ENCODE data around the gene MB.

The MB gene

GRCh38 chr22:35630387-35630793 is 13.3 kb upstream of the MB start:
- no peak for TF ChIP-seq CTCF (IDR thresholded peaks at IDR 0.05; ENCODE audit: poor library complexity, severe bottlenecking)
- Histone ChIP-seq H3K9me3 (ENCODE audit: severe bottlenecking) (no peaks in the 10 kb centered on the region), H3K27ac (ENCODE audit: poor library complexity, severe bottlenecking) (peak overlapping the region; percentile 99), H3K4me1 (ENCODE audit: insufficient read depth, poor library complexity, severe bottlenecking) (peaks cover 17% of the 10 kb centered on the region), H3K36me3 (ENCODE audit: low read depth) (no peaks in the 10 kb centered on the region), H3K27me3 (ENCODE audit: insufficient read depth, poor library complexity, severe bottlenecking) (no peaks in the 10 kb centered on the region), H3K4me3 (ENCODE audit: severe bottlenecking) (no peak overlapping the region)
- DNase-seq (ENCODE audit: low spot score): no peak
- peak; percentile 35 for ATAC-seq (ENCODE audit: low read depth)

- Histone ChIP-seq H3K36me3 (ENCODE audit: low read depth) (no peaks in the 10 kb centered on the region), H3K4me1 (ENCODE audit: insufficient read depth, poor library complexity, severe bottlenecking) (peaks cover 17% of the 10 kb centered on the region), H3K9me3 (ENCODE audit: severe bottlenecking) (no peaks in the 10 kb centered on the region), H3K4me3 (ENCODE audit: severe bottlenecking) (no peak overlapping the region), H3K27me3 (ENCODE audit: insufficient read depth, poor library complexity, severe bottlenecking) (no peaks in the 10 kb centered on the region), H3K27ac (ENCODE audit: poor library complexity, severe bottlenecking) (peak overlapping the region; percentile 99)
- ATAC-seq (ENCODE audit: low read depth) (peak; percentile 82), DNase-seq (ENCODE audit: low spot score) (peak; percentile 96)
- TF ChIP-seq CTCF (IDR thresholded peaks at IDR 0.05; ENCODE audit: poor library complexity, severe bottlenecking): no peak
Observed at GRCh38 chr22:35629406-35630216, 12.5 kb upstream of the MB start.

GRCh38 chr22:35628732-35629131 is 11.6 kb upstream of the MB start:
- no peak overlapping the region for H3K4me3 ChIP-seq (ENCODE audit: severe bottlenecking)
- peak overlapping the region; percentile 99 for H3K27ac ChIP-seq (ENCODE audit: poor library complexity, severe bottlenecking)
- no peak for TF ChIP-seq CTCF (IDR thresholded peaks at IDR 0.05; ENCODE audit: poor library complexity, severe bottlenecking)
- ATAC-seq (ENCODE audit: low read depth): no peak
- peaks cover 17% of the 10 kb centered on the region for H3K4me1 ChIP-seq (ENCODE audit: insufficient read depth, poor library complexity, severe bottlenecking)
- no peaks in the 10 kb centered on the region for H3K27me3 ChIP-seq (ENCODE audit: insufficient read depth, poor library complexity, severe bottlenecking)
- DNase-seq (ENCODE audit: low spot score): no peak
- H3K9me3 ChIP-seq (ENCODE audit: severe bottlenecking): no peaks in the 10 kb centered on the region
- no peaks in the 10 kb centered on the region for H3K36me3 ChIP-seq (ENCODE audit: low read depth)

- H3K27ac ChIP-seq (ENCODE audit: poor library complexity, severe bottlenecking): peak overlapping the region; percentile 99
- peak; percentile 92 for TF ChIP-seq CTCF (IDR thresholded peaks at IDR 0.05; ENCODE audit: poor library complexity, severe bottlenecking)
- H3K4me1 ChIP-seq (ENCODE audit: insufficient read depth, poor library complexity, severe bottlenecking): peaks cover 17% of the 10 kb centered on the region
- no peaks in the 10 kb centered on the region for H3K36me3 ChIP-seq (ENCODE audit: low read depth)
- H3K4me3 ChIP-seq (ENCODE audit: severe bottlenecking): peak overlapping the region; percentile 35
- H3K27me3 ChIP-seq (ENCODE audit: insufficient read depth, poor library complexity, severe bottlenecking): no peaks in the 10 kb centered on the region
- DNase-seq (ENCODE audit: low spot score) (peak; percentile 78), ATAC-seq (ENCODE audit: low read depth) (peak; percentile 61)
- H3K9me3 ChIP-seq (ENCODE audit: severe bottlenecking): no peaks in the 10 kb centered on the region
Observed at GRCh38 chr22:35627267-35628041, 10.3 kb upstream of the MB start.
